GM19351 (cell line): ENCODE data around the gene ASGR2.
"Not testable (repeated sequence)": the region's sequence is repeated elsewhere in the genome, so short reads cannot be mapped to it uniquely, and the experiment has no call there.

Experiments used
- ATAC-seq: cut with Tn5 transposase; IDR thresholded peaks from one replicate; pipeline ENCODE4 v1.9.1; 2021; ENCODE audit warnings: mild to moderate bottlenecking, moderate library complexity; ENCODE audit not compliant: unreplicated experiment

ASGR2 gene

DNA sequence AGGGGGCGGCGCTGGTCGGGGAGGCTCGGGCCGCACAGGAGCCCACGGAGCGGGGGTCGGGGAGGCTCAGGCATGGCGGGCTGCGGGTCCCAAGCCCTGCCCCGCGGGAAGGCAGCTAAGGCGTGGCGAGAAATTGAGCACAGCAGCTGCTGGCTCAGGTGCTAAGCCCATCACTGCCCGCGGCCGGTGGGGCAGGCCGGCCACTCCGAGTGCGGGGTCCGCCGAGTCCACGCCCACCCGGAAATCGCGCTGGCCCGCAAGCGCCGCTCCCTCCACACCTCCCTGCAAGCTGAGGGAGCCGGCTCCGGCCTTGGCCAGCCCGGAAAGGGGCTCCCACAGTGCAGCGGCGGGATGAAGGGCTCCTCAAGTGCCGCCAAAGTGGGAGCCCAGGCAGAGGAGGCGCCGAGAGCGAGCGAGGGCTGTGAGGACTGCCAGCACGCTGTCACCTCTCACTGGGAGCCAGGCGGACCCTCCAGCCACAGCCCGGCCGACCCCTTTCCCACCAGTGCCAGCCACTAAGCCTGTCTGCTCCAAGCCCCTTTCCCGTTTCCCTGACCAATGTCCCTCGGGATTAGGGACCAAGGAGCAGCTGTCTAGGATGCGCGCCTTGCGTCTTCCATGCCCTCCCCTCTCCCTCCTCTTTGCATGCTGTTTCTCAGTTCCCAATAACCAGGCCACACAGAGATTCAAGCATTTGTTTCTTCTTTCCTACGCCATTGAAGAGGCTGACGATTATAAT lies 13.8 kb downstream of the ASGR2 start:
- ATAC-seq: not testable (repeated sequence)

GRCh38 chr17:7098802-7099459 lies 15.7 kb downstream of the ASGR2 start:
- no peak for ATAC-seq

DNA sequence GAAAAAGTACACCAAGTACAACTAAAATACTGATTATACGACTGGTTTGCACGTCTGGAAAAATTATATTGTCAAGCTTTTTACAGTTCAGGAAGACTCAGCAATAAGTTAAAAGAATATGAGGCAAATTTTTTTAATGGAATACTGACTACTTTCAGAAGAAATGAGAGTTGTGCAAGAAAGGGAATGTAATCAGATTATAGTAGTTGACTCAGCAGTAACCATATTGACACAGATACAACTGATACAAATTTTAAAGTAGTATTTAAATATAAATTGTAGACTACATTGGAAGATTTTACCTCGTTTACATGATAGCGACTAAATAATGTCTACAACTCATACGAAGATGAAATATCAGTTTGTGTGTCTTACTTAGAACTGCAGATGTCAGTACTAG lies 16.7 kb downstream of the ASGR2 start:
- no peak for ATAC-seq

- ATAC-seq: no peak
These were observed 19.0 kb downstream of the ASGR2 start for GRCh38 chr17:7095625-7096024.

DNA sequence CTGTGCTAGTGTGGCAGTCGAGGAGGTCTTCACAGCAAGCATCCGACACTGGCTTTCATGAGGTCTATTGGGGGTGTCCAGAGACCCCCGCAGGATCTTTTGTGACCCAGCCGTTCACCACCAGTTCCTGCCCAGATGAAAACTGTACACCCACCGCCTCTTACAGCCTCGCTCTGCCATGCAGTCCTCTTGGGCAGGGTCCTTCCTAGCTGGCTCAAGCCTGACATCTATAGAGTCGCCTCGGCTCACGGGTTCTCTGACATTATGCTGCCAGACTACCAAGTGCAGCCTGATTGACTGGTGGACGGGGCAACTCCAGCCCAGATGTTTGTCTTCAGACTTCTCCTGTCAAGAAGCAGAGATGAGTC lies 20.0 kb downstream of the ASGR2 start:
- ATAC-seq: no peak

DNA sequence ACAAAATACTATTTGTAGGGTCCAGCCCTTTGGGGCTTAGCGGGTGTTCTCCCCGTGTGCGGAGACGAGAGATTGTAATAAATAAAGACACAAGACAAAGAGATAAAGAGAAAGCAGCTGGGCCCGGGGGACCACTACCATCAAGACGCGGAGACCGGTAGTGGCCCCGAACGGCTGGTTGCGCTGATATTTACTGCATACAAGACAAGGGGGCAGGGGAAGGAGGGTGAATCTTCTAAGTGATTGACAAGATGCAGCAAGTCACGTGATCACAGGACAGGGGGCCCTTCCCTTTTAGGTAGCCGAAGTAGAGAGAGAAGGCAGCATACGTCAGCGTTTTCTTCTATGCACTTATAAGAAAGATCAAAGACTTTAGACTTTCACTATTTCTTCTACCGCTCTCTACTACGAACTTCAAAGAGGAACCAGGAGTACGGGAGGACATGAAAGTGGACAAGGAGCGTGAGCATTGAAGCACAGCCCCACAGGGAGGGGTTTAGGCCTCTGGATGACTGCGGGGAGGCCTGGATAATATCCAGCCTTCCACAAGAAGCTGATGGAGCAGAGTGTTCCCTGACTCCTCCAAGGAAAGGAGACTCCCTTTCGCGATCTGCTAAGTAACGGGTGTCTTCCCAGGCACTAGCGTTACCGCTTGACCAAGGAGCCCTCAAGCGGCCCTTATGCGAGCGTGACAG lies 23.2 kb downstream of the ASGR2 start:
- not testable (repeated sequence) for ATAC-seq

DNA sequence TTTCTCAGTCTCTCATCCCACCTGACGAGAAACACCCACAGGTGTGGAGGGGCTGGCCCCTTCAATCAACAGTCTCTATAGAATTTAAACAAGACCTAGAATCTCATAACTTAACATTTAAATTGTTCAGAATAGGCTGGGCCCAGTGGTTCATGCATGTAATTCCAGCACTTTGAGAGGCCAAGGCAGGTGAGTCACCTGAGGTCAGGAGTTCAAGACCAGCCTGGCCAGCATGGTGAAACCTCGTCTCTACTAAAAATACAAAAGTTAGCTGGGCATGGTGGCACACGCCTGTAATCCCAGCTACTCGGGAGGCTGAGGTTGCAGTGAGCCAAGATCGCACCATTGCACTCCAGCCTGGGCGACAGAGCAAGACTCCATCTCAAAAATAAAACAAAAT lies 25.1 kb downstream of the ASGR2 start:
- ATAC-seq: not testable (repeated sequence)

- ATAC-seq: not testable (repeated sequence)
These were observed 26.2 kb downstream of the ASGR2 start for GRCh38 chr17:7088442-7088841.

- ATAC-seq: no peak
These were observed 30.5 kb downstream of the ASGR2 start for GRCh38 chr17:7084088-7084487.

DNA sequence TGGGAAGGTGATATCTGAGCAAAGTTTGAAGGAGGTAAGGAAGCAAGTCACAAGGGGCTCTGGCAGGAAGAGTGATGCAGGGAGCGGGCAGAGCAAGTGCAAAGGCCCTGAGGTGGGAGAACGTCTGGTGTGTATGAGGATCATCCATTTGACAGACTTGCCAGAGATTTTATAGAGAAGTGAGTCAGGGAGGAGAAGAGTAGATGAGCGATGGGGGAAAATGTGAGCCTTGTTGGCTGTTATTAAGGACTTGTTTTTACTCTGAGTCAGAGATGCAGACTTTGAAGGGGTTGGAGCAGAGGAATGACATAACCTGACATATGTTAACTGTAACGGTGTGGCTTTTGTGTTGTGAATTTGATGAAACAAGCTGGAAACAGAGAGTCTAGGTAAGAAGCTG lies 31.0 kb downstream of the ASGR2 start:
- no peak for ATAC-seq

DNA sequence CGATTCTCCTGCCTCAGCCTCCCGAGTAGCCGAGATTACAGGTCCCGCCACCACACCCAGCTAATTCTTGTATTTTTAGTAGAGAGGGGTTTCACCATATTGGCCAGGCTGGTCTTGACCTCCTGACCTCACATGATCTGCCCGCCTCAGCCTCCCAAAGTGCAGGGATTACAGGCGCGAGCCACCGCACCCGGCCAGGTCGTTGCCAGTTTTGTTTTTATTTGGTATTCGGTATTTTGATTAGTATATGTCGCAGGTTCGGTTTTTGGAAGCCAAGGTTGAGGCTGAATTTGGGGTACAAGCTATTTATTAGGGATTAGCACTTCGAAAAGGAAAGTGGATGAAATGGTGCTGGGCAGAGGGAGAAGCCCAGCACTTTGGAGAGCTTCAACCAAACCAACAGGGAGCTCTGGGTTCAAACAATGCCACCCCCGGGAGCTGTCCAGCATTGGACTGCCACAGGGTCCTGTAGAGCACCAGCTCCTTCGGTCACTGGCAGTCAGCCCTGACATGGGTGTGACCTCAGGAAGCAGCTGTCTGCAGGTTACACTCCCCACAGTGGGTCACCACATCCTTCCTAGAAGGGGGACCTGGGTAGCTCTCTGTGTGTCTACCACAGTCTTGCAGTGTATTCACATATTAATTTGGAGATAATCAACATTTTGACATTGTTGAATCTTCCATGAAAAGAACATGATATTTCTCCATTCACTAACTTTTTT lies 33.1 kb downstream of the ASGR2 start:
- no peak for ATAC-seq

DNA sequence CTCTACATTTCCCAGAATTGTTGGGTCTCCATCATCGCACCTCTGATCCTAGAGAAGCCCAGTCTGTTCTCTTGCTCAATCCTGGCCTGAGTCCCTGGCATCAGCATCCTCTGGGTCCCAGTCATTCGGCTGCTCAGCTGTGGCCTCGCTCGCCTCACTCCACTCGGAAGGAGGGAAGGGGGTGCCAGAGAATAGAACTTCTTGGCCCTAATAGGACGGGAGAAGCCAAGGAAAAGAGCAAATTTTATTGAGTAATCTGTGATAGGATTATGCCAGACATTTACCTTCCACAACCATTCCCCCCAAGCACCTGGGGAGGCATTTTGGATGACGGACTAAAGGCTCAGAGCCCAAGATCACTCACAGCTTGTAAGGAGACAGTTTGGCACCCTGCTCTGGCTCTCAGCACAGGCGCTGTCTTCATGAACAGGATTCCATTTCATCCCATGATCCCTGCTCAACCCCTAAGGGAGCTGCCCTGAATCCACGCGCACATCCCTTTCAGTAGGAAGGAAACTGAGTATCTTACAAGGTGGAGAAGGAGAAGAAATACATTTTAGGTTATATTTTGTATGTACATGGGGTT lies 34.1 kb downstream of the ASGR2 start:
- no peak for ATAC-seq

GRCh38 chr17:7079581-7080455 lies 34.8 kb downstream of the ASGR2 start, which contains the start of gene CLEC10A:
TSS of gene CLEC10A (minus strand) at chr17:7080251. CDS start at chr17:7078812, 1,439 bp downstream.
- no peak for ATAC-seq

DNA sequence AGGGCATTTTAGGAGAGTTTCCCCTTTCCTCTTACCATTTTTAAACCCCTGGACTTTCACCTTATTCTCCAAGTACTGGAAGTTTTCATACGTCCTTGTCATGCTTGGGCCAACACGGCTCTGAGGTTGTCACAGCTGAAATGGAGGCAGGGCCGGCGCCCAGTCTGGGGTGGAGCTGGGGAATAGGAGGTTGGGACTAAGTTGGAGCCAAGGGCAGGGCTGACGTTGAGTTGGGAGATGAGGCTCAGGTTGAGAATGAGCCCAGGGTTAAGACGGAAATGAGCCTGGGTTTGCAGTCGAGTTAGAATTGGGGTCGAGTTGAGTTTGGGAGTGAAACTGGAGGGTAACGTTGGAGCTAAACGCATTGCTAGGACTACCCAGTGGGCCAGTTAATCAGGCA lies 35.9 kb downstream of the ASGR2 start:
- ATAC-seq: no peak

DNA sequence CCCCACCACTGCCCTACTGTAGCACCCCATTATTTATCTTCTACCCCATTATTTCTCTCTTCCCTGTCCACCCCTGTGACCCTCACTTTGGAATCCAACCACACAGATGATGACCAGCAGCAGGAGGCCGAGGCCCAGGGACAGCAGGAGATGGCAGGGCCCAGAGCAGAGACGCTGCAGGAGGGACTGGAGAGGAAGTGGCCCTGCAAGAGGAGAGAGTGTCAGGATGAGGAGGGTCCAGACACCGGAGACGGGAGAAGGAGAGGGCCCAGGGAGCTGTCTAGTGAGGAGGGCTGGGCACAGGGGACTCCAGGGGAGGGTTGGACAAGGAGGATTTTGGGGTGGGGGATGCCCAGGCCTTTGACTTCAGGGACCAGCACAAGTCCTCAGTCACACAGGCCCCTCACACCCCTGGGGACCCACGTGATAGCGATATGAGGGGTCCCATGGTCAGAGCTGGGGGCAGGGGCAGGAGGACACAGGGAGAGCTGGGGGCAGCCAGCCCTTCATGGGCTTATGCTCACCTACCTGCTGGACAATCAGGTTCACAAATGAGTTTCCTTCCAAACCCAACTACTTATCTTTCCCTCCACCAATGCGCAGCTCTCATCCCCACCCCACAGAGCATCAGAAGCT lies 36.6 kb downstream of the ASGR2 start:
- no peak for ATAC-seq

DNA sequence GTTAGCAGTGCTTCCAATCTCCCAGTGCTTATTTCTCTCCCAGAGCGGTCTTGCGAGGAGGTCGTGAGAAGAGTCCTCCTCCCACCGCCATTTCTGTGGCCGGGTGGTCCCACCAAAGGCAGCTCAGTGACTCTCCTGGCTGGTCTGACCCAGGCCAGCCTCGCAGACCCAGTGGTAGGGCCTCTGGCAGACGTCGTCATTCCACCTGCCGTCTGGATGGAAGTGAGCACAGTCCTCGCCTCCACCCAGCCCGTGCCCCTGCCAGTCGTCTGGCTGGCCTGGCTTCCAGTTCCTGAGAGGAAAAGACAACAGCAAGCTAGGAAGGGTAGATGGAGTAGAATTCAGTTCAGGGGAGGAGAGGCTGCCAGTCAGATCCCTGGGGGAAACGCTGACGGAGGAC lies 39.7 kb downstream of the ASGR2 start:
- ATAC-seq: no peak

- no peak for ATAC-seq
These were observed 42.2 kb downstream of the ASGR2 start for GRCh38 chr17:7072406-7072805.

- ATAC-seq: no peak
These were observed 43.9 kb downstream of the ASGR2 start for GRCh38 chr17:7070712-7071111.

DNA sequence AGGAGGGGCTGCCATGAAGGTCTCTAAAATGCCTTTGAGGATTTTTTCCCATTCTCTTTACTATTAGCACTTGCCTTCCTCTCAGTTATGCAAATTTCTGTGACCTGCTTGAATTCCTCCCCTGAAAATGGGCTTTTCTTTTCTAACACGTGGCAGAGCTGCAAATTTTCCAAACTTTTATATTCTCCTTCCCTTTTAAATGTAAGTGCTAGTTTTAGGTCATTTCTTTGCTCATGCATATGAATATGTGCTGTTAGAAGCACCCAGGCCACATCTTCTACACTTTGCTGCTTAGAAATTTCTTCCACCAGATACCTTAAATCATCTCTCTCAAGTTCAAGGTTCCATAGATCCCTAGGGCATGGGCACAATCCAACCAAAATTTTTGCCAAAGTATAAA lies 46.4 kb downstream of the ASGR2 start:
- no peak for ATAC-seq

- ATAC-seq: no peak
These were observed 47.4 kb downstream of the ASGR2 start for GRCh38 chr17:7067198-7067597.
